HG03469 (cell line): ENCODE measurements around the gene SRA1.
"Not testable (repeated sequence)": the region's sequence is repeated elsewhere in the genome, so short reads cannot be mapped to it uniquely, and the experiment has no call there.

Experiments used
- ATAC-seq: cut with Tn5 transposase; IDR thresholded peaks from one replicate; pipeline ENCODE4 v1.9.1; 2021; ENCODE audit warnings: mild to moderate bottlenecking, moderate library complexity, moderate number of reproducible peaks; ENCODE audit not compliant: unreplicated experiment

The SRA1 gene

DNA sequence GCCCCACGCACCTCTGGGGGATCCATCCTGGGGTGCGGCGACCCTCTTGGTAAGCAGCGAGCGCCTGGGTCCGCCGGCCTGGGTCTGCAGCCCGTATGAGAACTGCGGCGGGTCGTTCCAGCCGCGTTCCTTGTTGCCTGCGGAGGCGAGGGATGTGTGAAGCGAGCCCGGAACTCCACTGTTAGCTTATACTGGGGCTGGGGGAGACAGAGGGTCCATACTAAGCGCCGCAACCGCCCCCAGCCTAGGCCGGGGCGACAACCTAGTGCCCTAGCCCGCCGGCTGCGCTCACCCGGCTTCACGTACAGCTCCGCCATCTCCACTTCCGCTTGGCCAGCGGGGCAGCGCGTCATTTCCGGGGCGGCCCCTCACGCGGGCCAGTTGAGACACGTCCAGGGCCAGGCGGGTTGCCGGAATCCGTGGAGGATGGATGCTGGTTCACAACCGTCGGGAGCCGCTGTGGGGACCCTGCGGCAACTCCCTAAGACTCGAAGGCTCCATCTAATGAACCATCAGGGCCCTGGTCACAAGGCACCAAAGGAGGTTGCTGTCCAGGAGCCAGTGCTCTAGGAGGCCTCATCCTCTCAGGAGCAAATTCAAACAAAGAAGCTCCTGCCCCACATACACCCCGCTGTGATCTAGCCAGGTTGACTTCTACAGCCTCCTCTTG, at the start of gene SRA1:
SRA1 (minus strand) TSS at position 338 of the 670 bp plus-strand sequence; CDS start at position 317, 21 bp downstream.
- peak; percentile 92 for ATAC-seq

- no peak for ATAC-seq
Observed at GRCh38 chr5:140607031-140607430, 49.8 kb upstream of the SRA1 start.

DNA sequence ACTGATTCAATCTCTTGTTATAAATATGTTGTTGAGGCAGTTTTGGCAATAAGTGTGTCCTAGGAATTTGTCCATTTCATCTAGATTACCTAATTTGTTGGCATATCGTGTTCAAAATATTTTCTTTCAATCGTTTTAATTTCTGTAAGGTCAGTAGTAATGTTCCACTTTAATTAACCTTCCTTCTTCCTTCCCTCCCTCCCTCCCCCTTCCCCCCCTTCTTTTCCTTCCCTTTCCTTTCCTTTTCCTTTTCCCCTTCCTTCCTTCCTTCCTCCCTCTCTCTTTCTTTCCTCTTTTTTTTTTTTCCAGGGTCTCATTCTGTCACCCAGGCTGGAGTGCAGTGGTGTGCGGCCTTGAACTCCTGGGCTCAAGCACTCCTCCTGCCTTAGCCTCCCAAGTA, 48.6 kb upstream of the SRA1 start:
- ATAC-seq, result no peak

DNA sequence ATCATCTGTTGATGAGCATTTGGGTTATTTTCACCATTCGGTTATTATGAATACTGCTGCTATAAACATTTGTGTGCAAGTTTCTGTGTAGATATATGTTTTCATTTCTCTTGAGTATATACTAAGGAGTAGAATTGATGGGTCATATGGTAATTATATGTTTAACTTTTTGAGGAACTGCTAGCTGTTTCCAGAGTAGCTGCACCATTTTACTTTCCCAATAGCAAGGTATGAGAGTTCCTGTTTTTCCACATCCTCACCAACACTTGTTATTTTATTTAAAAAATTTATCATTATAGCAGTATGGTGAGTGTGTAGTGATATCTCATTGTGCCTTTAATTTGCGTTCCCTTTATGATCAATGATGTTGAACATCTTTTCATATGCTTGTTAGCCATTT, 46.5 kb upstream of the SRA1 start:
- no peak for ATAC-seq

GRCh38 chr5:140603446-140603698, 46.1 kb upstream of the SRA1 start:
- ATAC-seq, result not testable (repeated sequence)

DNA sequence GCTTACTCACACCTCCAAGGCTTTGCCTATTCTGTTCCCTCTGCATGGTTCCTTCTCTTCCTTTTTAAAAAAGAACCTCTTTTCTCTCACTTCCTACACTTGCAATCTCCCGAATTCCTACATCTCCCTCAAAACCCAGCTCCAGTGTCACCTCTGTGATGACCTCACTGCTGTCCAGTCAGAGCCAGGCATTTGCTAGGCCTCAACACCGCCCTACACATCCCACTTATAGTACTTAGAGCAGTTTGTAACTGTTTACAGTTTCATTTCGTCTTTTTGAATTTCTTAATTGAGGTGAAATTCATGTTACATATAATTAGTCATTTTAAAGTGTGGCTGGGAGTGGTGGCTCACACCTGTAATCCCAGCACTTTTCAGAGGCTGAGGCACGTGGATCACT, 44.9 kb upstream of the SRA1 start:
- no peak for ATAC-seq

DNA sequence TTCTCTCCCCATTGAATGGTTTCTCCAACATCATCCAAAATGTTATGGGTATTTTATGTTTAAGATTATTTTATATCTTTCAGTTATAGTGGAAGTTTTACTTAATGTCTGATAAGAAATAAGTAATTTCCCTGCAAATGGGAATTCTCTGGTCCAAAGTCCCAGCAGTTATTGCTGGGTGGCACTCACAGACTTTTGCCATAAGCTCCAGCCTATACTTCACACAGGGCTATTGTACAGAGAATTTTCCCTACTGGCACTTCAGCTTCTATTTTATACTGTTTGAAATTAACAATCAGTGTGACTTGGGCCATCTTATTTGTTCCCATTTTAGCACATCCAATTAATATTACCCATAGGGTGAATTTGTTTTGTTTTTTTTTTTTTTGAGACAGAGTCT, 42.8 kb upstream of the SRA1 start:
- ATAC-seq, result no peak

GRCh38 chr5:140598836-140599235, 41.6 kb upstream of the SRA1 start:
- ATAC-seq, result no peak

GRCh38 chr5:140596321-140596741, 39.1 kb upstream of the SRA1 start:
- no peak for ATAC-seq

DNA sequence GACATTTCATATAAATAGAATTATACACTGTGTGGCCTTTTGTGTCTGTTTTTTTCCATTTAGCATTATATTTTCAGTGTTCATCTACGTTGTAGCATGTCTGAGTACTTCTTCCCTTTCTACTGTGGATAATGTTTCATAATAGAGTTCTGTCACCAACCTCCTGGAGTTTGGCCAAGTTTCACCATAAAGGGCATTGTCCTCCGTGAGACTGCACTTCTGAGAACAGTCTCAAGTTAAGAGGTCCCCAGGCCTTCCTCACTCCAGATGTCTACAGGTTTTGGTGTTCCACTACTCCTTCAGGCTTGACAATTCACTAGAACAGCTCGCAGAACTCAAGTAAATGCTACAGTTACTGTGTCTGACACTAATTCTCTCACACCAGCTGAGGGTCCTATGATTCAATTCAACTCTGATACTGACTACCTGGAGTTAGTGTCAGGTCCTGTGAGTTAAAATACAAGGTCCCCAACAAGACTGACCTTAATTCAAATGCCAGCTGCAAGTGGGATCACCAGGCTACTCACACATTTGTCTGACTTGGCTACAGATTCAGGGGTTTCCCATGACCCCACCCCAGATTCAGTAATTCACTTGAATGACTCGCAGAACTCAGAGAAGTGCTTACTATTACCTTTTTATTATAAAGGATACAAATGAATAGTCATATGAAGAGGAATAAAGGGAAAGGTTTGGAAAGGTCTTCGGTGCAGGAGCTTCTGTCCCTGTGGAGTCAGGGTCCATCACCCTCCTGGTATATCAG, 38.4 kb upstream of the SRA1 start:
- ATAC-seq, result no peak

DNA sequence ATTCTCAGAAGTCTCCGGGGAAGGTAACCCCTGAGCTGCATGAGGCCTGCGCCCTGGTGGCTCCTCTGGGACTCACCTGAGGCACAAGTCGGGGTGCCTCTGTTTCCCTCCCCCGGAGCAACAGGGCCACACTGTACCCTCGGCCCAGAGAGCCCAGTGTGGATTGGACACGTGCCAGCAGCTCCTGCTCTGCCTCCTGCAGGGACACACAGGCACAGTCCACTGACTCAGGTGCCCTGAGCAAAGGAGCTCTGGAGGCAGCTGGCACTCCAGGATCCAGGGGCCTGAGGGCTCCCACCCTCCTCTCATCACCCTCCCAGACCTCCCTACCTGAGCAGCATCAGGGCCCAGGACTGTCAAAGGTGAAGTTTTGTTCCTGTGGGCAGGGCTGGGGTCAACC, 36.9 kb upstream of the SRA1 start:
- ATAC-seq, result no peak

DNA sequence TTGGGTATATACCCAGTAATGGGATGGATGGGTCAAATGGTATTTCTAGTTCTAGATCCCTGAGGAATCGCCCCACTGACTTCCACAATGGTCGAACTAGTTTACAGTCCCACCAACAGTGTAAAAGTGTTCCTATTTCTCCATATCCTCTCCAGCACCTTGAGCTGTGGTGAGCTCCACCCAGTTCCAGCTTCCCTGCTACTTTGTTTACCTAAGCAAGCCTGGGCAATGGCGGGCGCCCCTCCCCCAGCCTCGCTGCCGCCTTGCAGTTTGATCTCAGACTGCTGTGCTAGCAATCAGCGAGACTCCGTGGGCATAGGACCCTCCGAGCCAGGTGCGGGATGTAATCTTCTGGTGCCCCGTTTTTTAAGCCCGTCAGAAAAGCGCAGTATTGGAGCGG, 35.8 kb upstream of the SRA1 start:
- ATAC-seq, result not testable (repeated sequence)

DNA sequence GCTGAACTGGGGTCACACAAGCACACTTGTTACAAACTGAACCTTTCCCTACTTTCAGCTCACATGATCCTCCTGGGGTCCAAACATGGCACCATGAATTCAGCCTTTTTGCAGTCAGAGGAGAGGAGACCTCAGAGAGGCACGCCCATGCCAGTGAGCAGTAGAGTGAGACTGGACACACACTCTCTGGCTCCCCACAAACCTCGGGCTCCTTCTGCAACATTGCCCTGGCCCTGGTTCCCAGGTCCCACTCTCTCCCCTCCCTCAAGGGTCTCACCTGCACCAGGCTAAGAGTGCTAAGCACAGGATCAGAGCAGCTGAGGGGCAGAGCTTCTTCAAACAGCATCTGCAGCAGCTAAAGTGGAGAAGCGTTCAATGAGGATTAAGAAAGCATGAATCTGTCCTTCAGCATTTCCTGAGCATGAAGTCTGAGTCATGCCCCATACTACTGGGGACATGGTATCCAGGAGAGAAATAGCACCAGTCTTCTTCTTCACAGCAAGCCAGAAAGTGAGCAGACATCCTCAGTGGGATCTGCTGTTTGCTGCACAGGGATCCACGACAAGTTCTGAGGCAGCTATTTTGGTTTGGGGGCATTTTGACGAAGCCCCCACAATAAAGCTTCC, 34.6 kb upstream of the SRA1 start:
- ATAC-seq, result no peak

GRCh38 chr5:140590861-140591260, 33.6 kb upstream of the SRA1 start:
- ATAC-seq, result no peak

- no peak for ATAC-seq
Observed at GRCh38 chr5:140588311-140589070, 31.2 kb upstream of the SRA1 start.

GRCh38 chr5:140587495-140587894, 30.2 kb upstream of the SRA1 start:
- no peak for ATAC-seq

DNA sequence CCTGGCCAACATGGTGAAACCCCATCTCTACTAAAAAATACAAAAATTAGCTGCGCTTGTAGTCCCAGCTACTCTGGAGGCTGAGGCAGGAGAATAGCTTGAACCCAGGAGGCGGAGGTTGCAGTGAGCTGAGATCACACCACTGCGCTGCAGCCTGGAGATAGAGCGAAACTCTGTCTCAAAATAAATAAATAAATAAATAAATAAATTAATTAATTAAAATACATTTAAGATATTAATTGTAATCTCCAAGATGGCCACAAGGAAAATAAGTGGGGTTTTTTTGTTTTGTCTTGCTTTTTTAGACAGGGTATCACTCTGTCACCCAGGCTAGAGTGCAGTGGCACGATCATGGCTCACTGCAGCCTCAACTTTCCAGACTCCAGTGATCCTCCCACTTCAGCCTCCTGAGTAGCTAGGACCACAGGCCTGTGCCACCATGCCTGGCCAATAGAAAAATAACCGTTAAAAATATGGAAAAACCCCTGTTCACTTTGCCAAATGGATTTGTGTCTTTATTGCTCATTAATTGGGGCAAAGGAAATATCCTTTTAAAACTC, 22.0 kb upstream of the SRA1 start:
- not testable (repeated sequence) for ATAC-seq

DNA sequence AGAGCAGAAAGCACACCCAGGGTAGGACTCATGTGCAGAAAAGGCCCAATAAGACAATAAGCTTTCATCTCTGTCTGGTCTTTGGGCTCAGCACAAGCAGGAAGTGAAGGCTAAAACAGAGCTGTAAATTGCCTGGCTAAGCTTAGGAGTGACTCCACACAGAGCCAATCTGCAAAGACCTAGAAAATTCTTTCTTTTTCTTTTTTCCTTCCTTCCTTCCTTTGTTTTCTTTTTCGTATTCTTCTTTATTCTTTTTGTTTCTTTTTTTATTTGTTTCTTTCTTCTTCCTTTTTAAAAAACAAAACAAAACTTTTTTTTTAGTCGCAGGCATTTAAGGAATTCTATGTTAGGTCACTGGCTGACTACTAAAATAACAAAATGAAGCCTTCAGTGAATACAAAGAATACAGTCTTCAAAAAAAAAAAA, 19.5 kb upstream of the SRA1 start:
- ATAC-seq, result no peak

DNA sequence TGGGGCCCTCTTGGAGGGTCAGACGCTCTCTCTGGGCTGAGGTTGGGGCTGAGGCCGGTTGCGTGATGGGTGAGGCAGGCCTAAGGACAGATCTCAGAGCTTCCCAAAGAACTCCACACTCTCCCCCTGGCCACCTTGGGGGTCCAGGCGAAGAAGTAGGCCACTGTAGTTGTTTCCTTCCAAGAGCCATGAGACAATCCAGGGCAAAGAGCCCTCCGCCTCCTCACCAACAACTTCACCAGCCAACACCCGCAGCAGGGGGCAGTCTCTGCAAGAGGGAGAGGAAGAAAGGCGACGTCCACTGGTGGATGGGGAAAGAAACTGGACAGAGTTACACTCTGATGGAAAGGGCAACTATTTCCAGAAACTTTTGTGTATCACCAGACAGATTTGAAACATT, 18.0 kb upstream of the SRA1 start:
- no peak for ATAC-seq

- no peak for ATAC-seq
Observed at GRCh38 chr5:140574165-140574564, 16.9 kb upstream of the SRA1 start.

DNA sequence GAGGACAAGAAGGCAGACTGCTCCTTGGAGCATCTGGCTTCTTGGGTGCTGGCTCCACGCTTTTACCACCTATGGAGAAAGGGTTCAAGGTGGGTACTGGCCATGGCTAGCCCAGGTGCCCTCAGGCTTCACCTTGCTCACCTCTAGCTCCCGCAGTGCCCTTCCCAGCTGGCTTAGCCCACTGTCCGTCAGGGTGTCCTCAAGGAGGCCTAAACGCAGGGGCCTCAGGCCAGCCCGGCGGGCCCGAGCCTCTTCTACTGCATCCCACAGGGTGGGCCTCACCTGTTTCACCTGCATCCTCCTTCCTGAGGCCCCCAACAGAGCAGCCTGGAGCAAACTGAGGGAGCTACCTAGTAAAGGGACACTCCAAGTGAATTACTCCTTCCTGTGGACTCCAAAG, 16.4 kb upstream of the SRA1 start:
- no peak for ATAC-seq
